NCI-H510A (cell line): Measurements from ENCODE around the gene LGR6.
A peak's percentile ranks its signal among the peaks of the same experiment; 100 is the strongest.
"Not testable (repeated sequence)": the region's sequence is repeated elsewhere in the genome, so short reads cannot be mapped to it uniquely, and the experiment has no call there.

ENCODE experiments used
- DNase-seq: peaks from one replicate; lab custom pipeline; 2025; lab: John Stamatoyannopoulos, UW

Gene LGR6

DNA sequence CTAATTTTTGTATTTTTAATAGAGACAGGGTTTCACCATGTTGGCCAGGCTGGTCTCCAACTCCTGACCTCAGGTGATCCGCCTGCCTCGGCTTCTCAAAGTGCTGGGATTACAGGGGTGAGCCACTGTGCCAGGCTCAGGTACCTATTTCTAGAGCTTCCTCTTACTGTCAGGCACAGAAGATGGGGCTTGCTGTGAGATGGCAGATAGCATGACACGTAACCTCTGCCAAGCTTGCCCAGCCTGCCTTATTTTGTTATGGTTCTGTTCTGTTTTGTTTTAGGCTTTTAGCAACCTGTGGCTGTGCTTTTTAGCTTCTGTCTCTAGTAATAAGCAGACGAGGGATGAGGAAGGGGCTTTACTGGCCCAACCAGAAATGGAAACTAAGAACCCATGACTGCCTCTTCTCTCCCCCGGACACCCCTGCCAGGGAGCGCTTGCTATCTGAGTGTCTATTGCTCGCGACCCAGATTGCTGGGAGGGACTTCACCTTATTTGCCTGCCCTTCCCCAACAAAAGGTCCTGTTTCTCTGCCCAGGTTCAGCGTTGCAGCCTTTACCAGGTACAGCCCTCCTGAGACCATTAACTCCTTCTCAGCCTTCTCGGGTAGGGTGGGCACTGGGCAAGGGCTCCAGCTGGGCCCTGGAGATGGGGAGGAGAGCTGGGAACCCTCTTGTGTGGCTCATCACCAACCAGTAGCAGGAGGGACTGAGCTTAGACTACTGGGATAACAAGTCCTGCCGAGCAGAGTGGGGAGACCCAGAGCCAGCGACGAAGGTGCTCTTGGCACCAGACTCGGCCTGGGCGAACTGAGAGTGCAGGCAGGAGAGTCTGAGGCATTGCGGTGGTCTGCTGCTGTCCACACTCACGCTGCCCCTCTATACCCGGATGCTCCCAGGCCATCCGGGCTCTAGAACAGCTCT, 13.5 kb upstream of the LGR6 start:
- DNase-seq = no peak

DNA sequence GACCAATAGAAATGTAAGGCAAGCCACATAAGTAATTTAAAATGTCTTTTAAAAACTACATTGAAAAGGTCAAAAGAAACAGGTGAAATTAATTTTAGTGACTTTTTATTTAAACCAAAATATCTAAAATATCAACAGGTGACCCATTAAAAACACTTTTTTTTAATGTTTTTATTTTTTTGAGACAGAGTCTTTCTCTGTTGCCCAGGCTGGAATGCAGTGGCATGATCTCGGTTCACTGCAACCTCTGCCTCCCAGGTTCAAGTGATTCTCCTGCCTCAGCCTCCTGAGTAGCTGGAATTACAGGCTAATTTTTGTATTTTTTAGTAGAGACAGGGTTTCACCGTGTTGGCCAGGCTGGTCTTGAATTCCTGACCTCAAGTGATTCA, 12.9 kb upstream of the LGR6 start:
- not testable (repeated sequence) for DNase-seq

DNA sequence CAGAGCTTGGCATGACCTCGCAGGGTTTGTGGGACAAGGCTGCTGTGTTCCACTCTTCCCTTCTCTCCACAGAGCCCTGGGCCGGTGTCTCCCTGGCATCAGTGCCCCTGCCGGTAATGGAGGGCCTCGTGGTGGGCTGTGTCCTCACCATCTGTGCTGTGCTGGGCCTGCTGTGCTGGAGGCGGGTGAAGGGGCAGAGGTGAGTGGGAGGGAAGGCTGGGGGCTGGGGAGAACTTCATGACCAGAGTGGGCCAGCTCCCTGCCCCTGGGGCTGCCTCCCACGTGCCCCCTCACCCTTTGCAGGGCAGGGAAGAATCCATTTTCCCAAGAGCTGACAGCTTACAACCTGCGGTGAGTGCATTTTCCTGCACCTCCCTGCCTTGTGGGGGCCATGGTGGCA, 12.0 kb upstream of the LGR6 start:
- no peak for DNase-seq

DNA sequence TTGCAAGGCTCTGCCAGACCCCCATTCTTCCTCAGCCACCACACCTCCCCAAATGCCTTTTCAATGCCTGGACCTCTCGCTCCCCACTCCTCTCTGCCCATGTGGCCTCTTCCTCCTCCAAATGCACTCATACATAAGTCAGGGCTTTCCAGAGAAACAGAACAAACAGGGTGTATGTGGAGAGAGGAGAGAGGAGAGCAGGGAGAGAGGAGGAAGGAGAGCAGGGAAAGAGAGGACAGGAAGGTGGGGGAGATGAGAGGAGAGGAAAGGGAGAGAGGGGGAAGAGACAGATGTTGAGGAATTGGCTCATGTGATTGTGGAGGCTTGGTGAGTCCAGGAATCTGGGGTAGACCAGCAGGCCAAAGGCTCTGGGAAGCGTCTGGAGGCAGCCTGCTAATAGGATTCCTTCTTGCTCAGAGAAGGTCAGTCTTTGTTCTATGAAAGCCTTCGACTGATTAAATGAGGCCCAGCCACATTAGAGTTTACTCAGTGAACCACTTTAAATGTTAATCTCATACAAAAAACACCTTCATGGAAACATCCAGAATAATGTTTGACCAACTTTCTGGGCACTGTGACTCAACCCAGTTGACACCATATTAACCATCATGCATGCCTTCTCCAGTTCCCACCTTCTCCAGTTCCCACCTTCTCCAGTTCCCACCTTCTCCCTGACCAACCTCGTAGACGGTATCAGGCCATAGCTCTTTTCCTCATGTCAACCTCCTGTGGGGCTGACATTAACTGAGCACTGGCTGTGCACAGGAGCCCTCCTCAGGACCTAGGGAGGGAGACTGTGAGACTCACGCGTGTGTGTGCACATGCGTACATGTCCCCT, 11.3 kb upstream of the LGR6 start:
- no peak for DNase-seq

DNA sequence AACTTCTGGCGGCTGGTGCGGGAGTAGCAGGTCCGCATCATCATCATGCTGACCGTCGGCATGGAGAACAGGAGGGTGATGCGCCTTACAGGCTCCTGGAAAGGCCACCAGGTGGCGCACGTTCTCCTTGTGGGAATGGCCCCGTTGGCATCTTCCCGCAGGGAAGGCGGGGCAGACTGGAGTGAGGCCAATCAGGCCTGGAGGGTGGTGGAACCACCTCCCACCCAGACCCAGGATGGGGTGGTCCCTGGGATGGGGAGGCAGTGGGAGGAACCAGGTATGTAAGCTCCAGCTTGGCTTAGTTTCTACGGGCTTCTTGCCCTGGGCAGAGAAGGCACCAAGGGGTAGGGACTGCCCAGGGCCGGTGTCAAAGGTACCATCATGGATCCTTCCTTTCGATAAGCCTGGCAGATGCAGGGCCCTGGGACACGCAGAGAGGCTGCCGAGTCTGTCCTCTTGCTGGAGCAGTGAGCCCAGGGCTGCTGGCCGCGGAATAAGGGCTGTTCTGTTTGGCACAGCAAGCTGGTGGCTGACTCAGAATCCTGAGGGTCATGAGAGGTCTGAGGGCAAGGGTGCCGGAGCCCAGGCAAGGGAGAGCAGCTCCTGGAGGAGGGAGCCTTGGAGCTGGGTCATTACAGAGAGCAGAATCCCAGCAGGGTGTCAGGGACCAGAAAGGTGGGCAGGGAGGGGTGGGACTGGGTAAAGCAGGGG, 8.7 kb upstream of the LGR6 start:
- peak; percentile 86 for DNase-seq

DNA sequence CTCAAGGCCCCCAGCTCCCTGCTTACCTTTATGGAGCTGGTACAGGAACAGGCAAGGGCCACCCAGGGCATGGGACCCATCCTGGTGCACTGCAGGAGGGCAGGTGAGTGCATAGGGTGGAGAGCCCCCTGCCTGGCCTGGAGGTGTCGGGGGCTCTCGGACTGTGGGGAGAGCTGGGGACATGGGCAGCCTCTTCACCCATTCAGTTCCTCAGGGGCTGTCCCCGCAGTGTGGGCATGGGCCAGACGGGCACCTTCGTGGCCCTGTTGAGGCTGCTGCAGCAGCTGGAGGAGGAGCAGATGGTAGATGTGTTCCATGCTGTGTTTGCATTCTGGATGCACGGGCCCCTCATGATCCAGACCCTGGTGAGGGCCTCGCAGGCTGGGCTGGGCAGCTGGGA, 7.3 kb upstream of the LGR6 start:
- no peak for DNase-seq

DNA sequence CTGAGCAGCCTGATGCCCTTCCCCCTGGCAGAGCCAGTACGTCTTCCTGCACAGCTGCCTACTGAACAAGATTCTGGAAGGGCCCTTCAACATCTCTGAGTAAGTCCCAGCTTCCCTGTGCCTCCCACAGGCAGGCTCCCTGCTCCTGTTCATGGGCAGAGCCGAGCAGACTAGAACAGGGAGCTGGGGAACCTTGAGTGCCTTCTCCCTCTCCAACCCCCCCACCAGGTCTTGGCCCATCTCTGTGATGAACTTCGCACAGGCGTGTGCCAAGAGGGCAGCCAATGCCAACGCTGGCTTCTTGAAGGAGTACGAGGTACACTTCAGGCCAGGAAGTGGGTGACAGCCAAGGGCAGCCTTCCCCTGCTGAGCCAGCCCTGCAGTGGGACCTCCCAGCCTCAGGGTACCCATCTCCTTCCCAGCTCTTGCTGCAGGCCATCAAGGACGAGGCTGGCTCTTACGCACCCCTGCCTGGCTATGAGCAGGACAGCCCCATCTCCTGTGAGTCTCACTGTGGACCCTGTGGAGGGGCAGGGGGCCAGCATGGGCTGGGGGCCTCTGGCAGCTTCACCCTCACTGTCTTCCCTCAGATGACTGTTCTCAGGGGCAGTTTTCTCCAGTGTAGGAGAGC, 6.4 kb upstream of the LGR6 start:
- no peak for DNase-seq

DNA sequence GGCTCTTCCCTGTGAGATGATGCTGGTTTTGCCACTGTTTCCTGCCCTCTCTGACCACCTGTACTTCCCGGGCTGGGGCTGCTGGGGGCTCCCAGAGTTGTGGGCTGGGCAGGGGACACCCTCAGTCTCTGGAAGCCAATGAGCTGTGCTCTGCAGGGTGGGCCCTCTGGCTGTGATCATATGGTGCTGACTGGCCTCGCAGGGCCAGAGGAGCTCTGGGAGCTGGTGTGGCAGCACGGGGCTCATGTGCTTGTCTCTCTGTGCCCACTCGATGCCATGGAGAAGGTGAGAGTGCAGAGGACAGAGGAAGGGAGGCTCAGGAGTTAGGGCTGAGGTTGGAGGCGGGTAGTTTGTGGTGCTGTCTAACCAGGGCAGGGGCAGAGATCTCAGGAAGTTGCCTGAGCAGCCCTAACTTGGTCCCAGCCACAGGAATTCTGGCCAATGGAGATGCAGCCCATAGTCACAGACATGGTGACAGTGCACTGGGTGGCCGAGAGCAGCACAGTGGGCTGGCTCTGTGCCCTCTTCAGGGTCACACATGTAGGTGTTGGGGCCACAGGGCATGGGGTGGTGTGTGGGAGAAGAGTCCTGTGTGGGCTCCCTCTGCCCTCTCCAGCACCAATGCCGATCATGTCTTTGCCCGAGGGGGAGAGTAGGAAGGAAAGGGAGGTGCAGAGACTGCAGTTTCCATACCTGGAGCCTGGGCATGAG, 5.7 kb upstream of the LGR6 start:
- DNase-seq = no peak

DNA sequence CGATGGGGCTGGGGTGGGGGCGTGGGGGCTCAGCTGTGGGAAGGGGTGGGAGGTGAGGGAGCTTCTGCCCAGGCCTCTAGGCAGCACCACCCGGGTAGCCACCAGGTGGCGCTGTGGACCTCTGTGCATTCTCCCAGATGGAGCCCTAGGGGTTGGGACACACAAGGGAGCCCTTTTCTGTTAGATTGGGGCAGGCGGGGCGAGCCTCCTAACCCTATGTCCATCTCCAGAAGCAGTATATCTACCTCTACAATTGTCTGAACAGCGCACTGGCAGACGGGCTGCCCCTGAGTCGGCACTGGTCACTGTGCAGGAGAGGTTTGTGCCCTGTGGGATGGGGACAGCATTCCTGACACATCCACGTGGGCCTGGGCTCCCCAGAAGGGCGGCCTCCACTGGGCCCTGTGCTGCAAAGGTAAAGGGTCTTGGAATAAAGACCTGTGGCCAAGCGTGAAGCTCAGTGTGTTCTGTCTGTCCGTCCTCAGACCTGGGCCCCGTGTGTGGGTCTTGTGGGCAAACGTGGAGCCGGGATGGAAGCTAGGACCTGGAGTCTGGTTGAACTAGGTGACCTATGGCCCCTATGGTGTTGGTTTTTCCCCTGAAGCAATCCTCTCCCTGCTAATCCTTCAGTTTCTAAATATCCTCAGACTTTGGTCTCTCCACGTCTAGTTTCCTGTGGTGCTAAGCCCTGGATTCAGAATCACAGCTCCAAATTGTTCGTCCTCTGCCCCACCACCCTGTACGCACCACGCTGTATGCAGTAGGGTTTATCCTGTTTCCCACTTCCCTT, 4.4 kb upstream of the LGR6 start:
- peak; percentile 27 for DNase-seq

DNA sequence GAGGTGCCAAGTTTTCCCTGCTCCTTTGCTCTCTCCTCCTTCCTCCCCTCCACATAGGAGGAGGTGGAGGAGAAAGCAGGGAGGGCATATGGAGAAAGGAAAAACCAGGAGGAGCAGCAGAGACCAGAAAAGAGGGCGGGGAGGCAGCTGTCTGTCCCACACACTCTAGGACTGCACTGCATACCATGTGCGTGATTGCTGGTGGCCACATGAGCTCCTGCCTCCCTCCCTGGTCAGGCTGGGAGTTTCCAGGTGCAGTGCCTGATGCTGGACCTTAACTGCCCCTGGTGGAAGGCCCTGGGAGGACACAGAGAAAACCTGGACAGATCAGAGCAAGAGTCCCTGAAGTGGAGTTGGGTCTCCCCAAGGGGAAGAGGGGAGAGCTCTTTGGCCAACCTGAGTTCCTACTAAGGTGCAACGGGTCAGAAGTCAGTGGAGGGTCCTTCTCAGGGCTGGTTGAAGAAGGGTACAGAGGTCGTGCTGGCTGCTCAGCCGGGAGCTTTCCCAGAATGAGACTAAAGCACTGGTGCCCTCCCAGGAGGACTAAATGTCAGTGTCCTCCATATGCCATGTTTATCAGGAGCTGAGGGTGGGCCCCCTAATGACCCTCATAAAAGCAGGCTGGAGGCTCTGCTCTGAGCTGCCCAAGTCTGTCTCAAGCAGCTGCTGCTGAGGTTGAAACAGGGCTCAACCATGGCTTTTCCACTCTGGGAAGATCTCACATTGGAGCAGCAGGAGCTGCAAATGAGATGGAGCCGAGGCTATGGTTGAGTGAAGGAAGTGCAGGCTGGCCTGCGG, 3.5 kb upstream of the LGR6 start:
- no peak for DNase-seq

DNA sequence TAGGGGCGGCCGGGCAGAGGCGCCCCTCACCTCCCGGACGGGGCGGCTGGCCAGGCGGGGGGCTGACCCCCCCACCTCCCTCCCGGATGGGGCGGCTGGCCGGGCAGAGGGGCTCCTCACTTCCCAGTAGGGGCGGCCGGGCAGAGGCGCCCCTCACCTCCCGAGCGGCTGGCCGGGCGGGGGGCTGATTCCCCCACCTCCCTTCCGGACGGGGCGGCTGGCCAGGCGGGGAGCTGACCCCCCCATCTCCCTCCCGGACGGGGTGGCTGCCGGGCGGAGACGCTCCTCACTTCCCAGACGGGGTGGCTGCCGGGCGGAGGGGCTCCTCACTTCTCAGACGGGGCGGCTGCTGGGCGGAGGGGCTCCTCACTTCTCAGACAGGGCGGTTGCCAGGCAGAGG, 2.2 kb upstream of the LGR6 start:
- not testable (repeated sequence) for DNase-seq

DNA sequence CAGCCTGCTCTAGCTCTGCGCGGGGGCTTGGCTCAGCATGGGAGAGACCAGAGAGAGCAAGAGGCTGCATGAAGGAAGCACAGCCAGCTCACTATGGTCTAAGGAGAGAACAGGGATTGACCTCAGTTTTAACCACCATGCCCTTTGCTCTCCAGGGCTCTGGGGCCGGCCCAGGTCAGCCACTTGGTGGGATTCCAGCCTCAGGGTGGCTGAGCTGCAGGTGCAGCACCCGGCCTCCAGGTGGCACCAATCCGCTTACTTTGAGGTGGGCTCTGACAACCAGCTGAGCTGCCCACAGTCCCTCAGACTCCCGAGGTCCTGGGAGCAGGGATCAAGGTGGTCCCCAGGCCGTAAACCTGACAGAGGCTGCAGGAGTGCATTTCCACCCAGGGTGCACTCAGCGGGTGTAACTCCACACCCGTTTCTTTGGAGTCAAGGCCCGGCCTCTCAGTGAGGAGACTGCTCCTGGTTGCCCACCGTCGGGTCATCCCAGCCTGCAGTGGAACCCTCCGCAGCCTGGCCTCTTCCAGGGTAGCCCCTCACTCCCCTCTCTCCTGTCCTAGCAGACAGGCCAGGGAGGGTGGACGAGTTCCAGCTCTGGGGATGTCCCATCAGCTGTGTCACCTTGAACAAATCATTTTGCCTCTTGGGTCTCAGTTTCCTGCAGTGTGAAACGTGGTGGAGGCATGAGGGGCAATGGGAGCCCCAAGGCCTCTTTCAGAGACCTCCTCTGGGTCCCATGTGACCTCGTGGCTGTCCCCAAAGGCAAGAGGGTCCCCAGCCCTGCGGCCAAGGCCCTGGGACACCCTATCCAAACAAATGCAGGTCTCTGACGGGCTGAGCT, 607 bp upstream of the LGR6 start:
- no peak for DNase-seq

DNA sequence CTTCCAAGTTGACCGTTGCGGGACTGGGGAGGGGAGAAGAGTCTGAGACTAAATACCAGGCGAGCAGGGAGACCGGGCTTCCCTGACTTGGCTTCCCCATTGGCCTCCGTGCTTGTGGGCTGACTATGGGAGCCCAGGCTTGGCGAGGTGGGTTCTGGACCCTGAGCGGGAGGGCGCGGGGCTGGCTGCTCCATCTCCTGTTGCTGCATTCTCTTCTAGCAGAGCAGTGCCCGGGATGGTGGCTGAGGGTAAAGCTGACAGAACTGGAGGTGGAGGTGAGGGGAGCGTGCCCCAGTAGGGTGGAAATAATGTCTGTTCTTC, 689 bp downstream of the LGR6 start:
- no peak for DNase-seq

DNA sequence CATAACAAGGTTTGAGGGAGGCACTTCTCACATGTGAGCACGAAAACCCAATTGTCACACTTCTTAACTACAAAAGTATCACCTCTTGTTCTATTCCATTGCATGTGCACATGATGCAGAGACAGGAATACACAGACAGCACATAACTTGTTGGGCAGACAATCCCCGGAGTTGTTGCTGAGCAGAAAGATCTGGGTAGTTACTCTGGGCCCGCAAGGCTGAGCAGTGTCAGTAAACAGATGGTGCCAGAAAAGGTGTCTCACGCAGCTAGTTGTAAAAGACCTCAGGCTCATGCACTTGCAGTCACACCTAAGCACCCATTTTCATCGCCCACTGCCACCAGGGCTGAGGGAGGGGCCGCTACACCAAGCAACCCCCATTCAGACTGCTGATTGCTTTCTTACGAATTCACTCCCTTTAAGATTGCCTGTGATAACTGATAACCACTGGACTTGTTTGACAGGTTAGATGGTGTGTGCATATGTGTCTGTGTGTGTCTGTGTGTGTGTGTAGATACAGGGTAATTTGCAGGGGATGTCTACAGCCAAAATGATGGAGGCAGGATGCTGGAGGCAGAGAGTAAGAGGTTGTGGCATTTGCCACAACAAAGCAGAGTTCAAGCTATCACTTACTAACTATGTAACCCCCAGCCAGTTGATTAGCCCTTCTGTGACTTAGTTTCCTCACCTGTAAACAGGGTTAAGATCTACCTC, 4.2 kb downstream of the LGR6 start:
- DNase-seq = no peak

DNA sequence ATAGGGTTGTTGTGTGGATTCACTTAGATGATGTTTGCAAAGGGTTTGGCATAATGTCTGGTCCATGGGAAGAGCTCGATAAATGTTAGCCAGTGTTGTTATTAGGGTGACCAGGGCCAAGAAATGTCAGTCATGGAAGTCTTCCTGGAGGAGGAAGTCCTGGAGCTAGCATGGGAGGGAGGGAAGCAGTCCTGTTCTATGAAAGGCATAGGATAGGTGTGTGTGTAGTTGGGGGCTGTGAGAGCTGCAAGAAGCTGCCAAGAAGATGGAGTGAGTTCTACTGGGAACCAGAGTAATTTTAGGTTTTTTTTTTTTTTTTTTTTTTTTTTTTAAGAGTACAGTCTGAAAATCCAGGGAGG, 4.7 kb downstream of the LGR6 start:
- DNase-seq = no peak

DNA sequence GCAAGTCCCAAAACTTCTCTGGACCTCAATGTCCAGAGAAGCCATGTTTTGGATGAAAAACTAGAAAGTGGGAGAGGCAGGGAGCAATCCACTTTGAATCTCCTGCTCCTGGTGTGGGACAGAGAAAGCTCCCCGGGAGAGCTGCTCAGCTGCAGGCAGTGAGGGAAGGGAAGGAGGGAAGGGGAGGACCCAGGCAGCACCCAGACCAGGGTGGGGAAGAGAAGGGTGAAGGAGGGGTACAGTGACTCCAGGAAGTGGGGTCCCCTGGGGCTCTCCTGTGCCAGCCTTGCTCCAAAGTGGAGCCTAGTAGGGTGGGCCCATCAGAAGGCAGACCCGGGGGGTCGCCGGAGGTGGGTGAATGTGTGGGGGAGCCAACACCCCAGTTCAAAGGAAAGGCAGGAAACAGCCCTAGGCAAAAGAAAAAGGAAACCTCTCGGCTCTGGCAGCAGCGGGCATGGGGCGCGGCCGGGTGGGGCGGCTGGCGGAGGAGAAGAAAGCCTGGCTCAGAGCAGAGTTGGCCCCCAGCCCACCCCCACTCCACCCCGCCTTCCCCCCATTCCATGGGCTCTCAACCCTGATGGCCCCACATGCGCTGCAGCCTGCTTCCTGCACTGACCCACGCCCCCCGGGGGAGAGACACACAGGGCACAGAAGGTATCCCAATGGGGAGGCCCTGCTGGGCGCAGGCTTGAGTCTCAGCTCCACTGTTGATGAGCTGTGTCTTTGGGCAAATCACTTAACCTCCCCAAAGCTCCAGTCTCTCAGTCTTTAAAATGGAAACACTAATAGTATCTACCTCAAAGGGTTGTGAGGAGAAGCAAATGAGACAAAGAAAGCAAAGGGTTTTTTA, 5.7 kb downstream of the LGR6 start:
- DNase-seq = no peak

DNA sequence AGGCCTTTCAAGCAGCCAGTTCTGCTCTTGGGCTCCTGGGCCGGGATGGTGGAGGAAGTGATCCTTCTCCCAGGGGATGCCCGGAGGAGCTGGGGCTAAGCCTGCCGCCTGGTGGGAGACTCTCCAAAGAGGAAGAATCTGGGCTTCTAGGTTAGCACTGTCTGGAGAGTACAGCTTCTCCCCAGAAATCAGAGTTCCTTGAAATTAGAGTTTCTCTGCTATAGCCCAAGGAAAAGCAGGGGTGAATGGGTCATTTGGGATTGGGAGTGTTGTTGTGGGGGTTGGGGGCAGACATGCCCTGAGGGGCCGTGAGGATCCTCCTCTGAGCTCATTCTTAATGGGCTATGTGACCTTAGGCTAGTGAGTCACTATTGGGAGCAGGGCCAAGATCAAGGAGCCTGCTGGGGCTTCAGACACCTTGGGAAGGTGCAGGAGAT, 6.5 kb downstream of the LGR6 start:
- DNase-seq = no peak
